Pancreas (tissue), 10 donors: ENCODE data around the gene EPYC. TPM values are rescaled to one million over a fixed set of nuclear protein-coding genes. Genes with fewer than 3 reads are reported as not detected.

ENCODE experiments used
- ATAC-seq, 4 donors: fragments of 200-7000 bp; cut with Tn5 transposase; one replicate each; pipeline versions ENCODE4 v1.8.0 to v1.9.1; 2020; ENCODE audit warnings: mild to moderate bottlenecking in 4 of 4, moderate library complexity in 4 of 4
- DNase-seq, 6 donors: peaks; one replicate each; pipeline ENCODE4 v3.0.0-alpha.2; 2020
- FAIRE-seq: peaks from 2 replicates; lab custom pipeline; 2012; peaks lifted over from hg19 to GRCh38; lab: Jason Lieb, UNC
- H3K27ac ChIP-seq, 4 donors: fragments of 200-600 bp; sonication (generic); 1 replicate in 3 of 4; 2 replicates in 1 of 4; pipeline versions ENCODE4 v1.5.0 to v1.8.0; 2020
- H3K27me3 ChIP-seq, 4 donors: fragments of 200-600 bp; one replicate each; pipeline ENCODE4 v1.8.0; 2021
- H3K36me3 ChIP-seq, 3 donors: fragments of 200-600 bp; sonication (generic) in 1 of 3; one replicate each; pipeline versions ENCODE4 v1.5.0 to v1.8.0; 2020 to 2021
- H3K4me1 ChIP-seq, 3 donors: fragments of 200-600 bp; one replicate each; pipeline ENCODE4 v1.8.0; 2021
- H3K4me3 ChIP-seq, 4 donors: fragments of 200-600 bp; sonication (generic) in 2 of 4; one replicate each; pipeline versions ENCODE4 v1.5.0 to v1.8.0; 2020 to 2021
- H3K9me3 ChIP-seq, 4 donors: fragments of 200-600 bp; one replicate each; pipeline ENCODE4 v1.8.0; 2021
- CTCF ChIP-seq, 4 donors: fragments of 200-600 bp; sonication (generic) in 3 of 4; IDR thresholded peaks; one replicate each; pipeline versions ENCODE4 v1.5.0 to v1.8.0; 2021; ENCODE audit warnings: antibody characterized with exemption in 4 of 4
- WGBS, 2 donors: extraction: QIAGEN DNeasy Blood & Tissue Kit; methylation state at CpG; one replicate each; pipeline ENCODE4 v1.1.7; 2013; 5-methylcytosine and 5-hydroxymethylcytosine counted together
- intact Hi-C, 3 donors: fragments of 100-400 bp; cut with DNase I; formaldehyde crosslinking; loops; one replicate each; pipeline versions ENCODE4 v1.11.1 to v1.14.2; 2022
- polyA plus RNA-seq, 2 donors: library from polyadenylated mRNA; stranded (reverse); fragments of 200-250 nt; gene quantifications; one replicate each; pipeline ENCODE4 v1.2.3, GENCODE V29; 2013
- total RNA-seq, 6 donors: library from RNA; stranded (reverse); fragmentation: NEBNext Ultra II Directional in 4 of 6; extraction: Animal tissue kit (Norgen Biotek cat#: 25700) in 4 of 6; gene quantifications; one replicate each; pipeline versions ENCODE4 v1.2.1 to v1.2.4, GENCODE V29; 2021 to 2023
- donor health status: healthy with polysubstance abuse.
- donor health status: DM: no; HTN: no; CAD: no; lungs with moderate emphysema.
- donor health status: DM: no; HTN: no; CAD: no.
- donor health status: control.
- donor health status: control.
- donor health status: Bipolar disorder and iron deficiency.
- donor health status: DM: yes; HTN: yes; CAD: no.
- donor health status: DM: no; HTN: no; CAD: no.
- donor health status: DM: no; HTN: no; CAD: no.
- donor health status: DM: yes; HTN: yes; CAD: no.

Gene EPYC
- total and polyA plus RNA-seq, 8 donors = 0.12 TPM; not detected in 7

DNA sequence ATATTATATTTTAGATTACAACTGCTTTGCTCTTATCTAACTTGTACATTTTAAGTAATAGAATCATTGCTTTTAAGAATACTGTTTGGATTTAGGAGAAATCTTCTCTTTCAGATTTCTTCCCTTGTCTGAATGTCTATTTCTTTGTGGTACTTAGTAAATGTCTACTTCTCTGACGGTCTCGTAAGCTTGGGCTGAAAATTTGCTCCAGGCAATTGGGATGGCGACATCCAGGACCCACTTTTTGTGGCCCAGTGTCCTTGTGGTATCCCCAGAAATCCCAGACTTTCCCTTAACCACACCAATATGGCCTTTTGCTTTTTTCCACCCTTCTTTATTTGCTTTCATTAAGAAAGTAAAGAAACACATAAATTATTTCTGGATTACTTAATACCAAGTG is 25.8 kb downstream of the EPYC start:
- DNase-seq (no peak), ATAC-seq (no peak), FAIRE-seq (no peak)
- no peak overlapping the region for H3K4me3 ChIP-seq
- H3K9me3 ChIP-seq = no peaks in the 10 kb centered on the region
- intact Hi-C loops = loop anchor here in 1 of 3 donors (10.0 kb wide), 1 partner anchor 376 kb away; no protein-coding TSS in a partner anchor
- no peak overlapping the region for H3K27ac ChIP-seq
- 74 to 80% methylated on average over 3 of the region's 3 CpGs for WGBS, 2 donors
- H3K27me3 ChIP-seq = no peaks in the 10 kb centered on the region
- TF ChIP-seq CTCF (IDR thresholded peaks at IDR 0.05) = no peak
- H3K4me1 ChIP-seq = no peaks in the 10 kb centered on the region
- no peaks in the 10 kb centered on the region for H3K36me3 ChIP-seq

DNA sequence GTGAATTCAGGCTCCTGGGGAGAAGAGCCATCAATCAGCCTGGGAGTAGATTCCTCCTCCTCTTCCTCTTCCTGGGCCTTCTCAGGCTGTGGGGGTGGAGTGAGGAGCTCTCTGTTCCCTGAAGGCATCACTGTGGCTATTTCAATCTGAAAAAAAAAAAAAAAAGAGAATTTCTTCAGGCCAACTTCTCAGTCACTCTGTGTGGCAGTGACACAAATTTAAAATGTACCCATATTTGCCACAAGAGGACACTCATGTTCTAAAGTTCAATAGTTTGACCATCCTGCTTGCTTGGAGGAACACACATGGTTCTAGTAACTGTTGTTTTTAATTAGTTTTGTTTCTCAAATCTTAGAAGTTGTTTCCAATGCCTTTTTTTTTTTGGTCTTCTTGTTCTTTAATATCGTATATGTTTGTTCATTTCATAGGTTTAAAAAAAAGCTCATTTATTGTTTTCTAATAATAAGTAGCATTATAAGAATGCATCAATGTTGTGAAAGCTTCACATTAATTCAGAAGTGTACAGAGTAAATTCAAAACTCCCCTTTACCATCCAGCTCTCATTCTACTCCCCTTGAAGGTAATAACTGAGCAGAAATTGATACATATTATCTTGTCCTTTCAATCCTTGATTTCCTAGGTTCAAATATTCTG is 26.5 kb downstream of the EPYC start:
- ATAC-seq (peak in 3 of 4 donors; percentile 79 to 83 (median 83)), DNase-seq (no peak), FAIRE-seq (peak; percentile 91)
- H3K9me3 ChIP-seq = no peaks in the 10 kb centered on the region
- H3K36me3 ChIP-seq = no peaks in the 10 kb centered on the region
- H3K27me3 ChIP-seq = no peaks in the 10 kb centered on the region
- H3K4me1 ChIP-seq = no peaks in the 10 kb centered on the region
- H3K27ac ChIP-seq = no peak overlapping the region
- TF ChIP-seq CTCF (IDR thresholded peaks at IDR 0.05) = peak; percentile 21 to 41 (median 26)
- 25 to 41% methylated on average over 1 of the region's 1 CpG for WGBS, 2 donors
- intact Hi-C loops = loop anchor here in 1 of 3 donors (10.0 kb wide), 1 partner anchor 377 kb away; no protein-coding TSS in a partner anchor
- no peak overlapping the region for H3K4me3 ChIP-seq

DNA sequence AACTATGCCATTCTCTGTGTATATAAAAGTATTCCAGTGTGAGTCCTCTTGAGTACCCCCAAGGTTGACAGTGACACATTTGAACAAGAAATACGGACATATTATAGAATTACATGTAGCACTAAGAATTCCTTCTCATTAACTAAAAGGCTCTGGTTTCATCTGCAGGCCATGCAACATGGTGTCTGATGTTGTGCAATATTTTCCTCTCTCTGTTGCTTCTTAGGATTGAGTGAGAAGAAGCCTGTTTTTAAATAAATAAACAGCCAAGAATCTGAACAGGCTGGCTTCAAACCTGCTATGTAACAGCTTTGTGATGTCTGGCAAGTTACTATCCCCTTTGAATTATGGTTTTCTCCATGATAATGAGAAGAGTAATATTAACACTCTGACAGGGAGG is 27.5 kb downstream of the EPYC start:
- no peak for DNase-seq
- H3K4me3 ChIP-seq = no peak overlapping the region
- H3K9me3 ChIP-seq = no peaks in the 10 kb centered on the region
- WGBS, 2 donors = 68 to 71% methylated on average over 1 of the region's 1 CpG
- H3K36me3 ChIP-seq = no peaks in the 10 kb centered on the region
- H3K4me1 ChIP-seq = no peaks in the 10 kb centered on the region
- H3K27ac ChIP-seq = no peak overlapping the region
- intact Hi-C loops = loop anchor here in 1 of 3 donors (10.0 kb wide), 1 partner anchor 378 kb away; no protein-coding TSS in a partner anchor
- H3K27me3 ChIP-seq = no peaks in the 10 kb centered on the region
- no peak for ATAC-seq
- no peak for FAIRE-seq
- no peak for TF ChIP-seq CTCF (IDR thresholded peaks at IDR 0.05)

DNA sequence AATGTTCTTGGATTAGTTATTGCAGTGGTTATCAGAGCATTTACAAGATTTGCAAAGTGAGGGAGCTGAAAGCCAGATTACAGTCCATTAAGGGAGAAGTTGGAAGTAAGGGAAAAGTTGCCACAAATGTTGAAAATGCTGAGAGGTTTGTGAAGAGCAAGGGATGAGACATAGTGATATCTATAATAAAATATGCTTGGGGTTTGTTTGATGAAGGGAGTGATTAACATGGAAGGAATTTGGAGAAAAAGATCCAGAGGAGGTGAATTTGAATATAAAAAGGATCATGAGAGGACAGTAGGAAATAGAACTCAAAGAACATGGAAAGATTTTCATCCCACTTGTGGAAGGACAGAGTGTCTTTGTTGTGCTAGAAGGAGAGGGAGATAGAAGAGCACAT is 30.5 kb downstream of the EPYC start:
- Histone ChIP-seq H3K4me3 (no peak overlapping the region), H3K27ac (no peak overlapping the region), H3K4me1 (no peaks in the 10 kb centered on the region), H3K27me3 (no peaks in the 10 kb centered on the region), H3K9me3 (no peaks in the 10 kb centered on the region), H3K36me3 (no peaks in the 10 kb centered on the region)
- FAIRE-seq = no peak
- TF ChIP-seq CTCF (IDR thresholded peaks at IDR 0.05) = no peak
- intact Hi-C loops = loop anchor here in 1 of 3 donors (10.0 kb wide), 1 partner anchor 381 kb away; no protein-coding TSS in a partner anchor
- no peak for ATAC-seq
- no peak for DNase-seq

GRCh38 chr12:90972226-90972625 is 32.5 kb downstream of the EPYC start:
- no peaks in the 10 kb centered on the region for H3K9me3 ChIP-seq
- no peaks in the 10 kb centered on the region for H3K4me1 ChIP-seq
- no peak overlapping the region for H3K27ac ChIP-seq
- ATAC-seq = no peak
- no peak for FAIRE-seq
- no peaks in the 10 kb centered on the region for H3K36me3 ChIP-seq
- TF ChIP-seq CTCF (IDR thresholded peaks at IDR 0.05) = no peak
- no peak overlapping the region for H3K4me3 ChIP-seq
- intact Hi-C loops = loop anchor here in 1 of 3 donors (10.0 kb wide), 1 partner anchor 383 kb away; no protein-coding TSS in a partner anchor
- H3K27me3 ChIP-seq = no peaks in the 10 kb centered on the region
- DNase-seq = no peak
